Psoas muscle (tissue), 8 donors: ENCODE data around the gene PTPRB. TPM values are rescaled to one million over a fixed set of nuclear protein-coding genes. Genes with fewer than 3 reads are reported as not detected.

Experiments
- ATAC-seq, 4 donors: fragments of 200-7000 bp; cut with Tn5 transposase; one replicate each; pipeline ENCODE4 v1.9.1; 2020; ENCODE audit warnings: moderate library complexity in 3 of 4, mild to moderate bottlenecking in 2 of 4
- DNase-seq, 2 donors: peaks; one replicate each; pipeline ENCODE4 v3.0.0-alpha.2; 2020
- H3K27ac ChIP-seq: fragments of 200-600 bp; one replicate; pipeline ENCODE4 v1.8.0; 2022
- H3K27me3 ChIP-seq, 3 donors: fragments of 200-600 bp in 1 of 3; one replicate each; pipeline versions ENCODE4 v1.6.1 to v1.8.0; 2013 to 2022; ENCODE audit warnings: low read length in 2 of 3, mild to moderate bottlenecking in 2 of 3, moderate library complexity in 1 of 3; ENCODE audit not compliant: insufficient read depth in 3 of 3
- H3K36me3 ChIP-seq, 2 donors: fragments of 200-600 bp in 1 of 2; one replicate each; pipeline versions ENCODE4 v1.6.1 to v1.8.0; 2013 to 2022; ENCODE audit warnings: low read depth in 1 of 2, mild to moderate bottlenecking in 1 of 2, moderate library complexity in 1 of 2; ENCODE audit not compliant: insufficient read depth in 1 of 2
- H3K4me1 ChIP-seq: fragments of 200-600 bp; one replicate; pipeline ENCODE4 v1.8.0; 2022
- H3K4me3 ChIP-seq: fragments of 200-600 bp; one replicate; pipeline ENCODE4 v1.8.0; 2022; ENCODE audit warnings: mild to moderate bottlenecking
- H3K9me3 ChIP-seq: fragments of 200-600 bp; one replicate; pipeline ENCODE4 v1.8.0; 2022
- WGBS, 3 donors: extraction: QIAGEN DNeasy Blood & Tissue Kit; methylation state at CpG; one replicate each; pipeline versions ENCODE4 v1.1.6 to v1.1.7; 2013; 5-methylcytosine and 5-hydroxymethylcytosine counted together
- intact Hi-C, 2 donors: fragments of 100-400 bp; cut with DNase I; formaldehyde crosslinking; loops; one replicate each; pipeline versions ENCODE4 v1.11.0 to v1.14.2; 2022
- polyA plus RNA-seq, 3 donors: library from polyadenylated mRNA; stranded (reverse); fragments of 200-250 nt; gene quantifications; one replicate each; pipeline ENCODE4 v1.2.3, GENCODE V29; 2013
- total RNA-seq, 4 donors: library from RNA; stranded (reverse); fragmentation: NEBNext Ultra II Directional in 2 of 4; extraction: Animal tissue kit (Norgen Biotek cat#: 25700) in 2 of 4; gene quantifications; one replicate each; pipeline versions ENCODE4 v1.2.1 to v1.2.4, GENCODE V29; 2021 to 2023
- TF ChIP-seq, protein P1 (sequence below): fragments of 200-600 bp; IDR thresholded peaks from one replicate; pipeline ENCODE4 v1.8.0; 2022; ENCODE audit warnings: antibody characterized with exemption
- donor health status: healthy with polysubstance abuse.
- donor health status: DM: no; HTN: no; CAD: no; lungs with moderate emphysema.
- donor health status: Bipolar disorder and iron deficiency.
- donor health status: healthy.
- donor health status: DM: yes; HTN: yes; CAD: no.
- donor health status: DM: no; HTN: no; CAD: no.
- donor health status: DM: no; HTN: no; CAD: no.
- donor health status: DM: yes; HTN: yes; CAD: no.

The PTPRB gene
- total and polyA plus RNA-seq, 7 donors: 6.5 to 32.1 (median 10.9) TPM

DNA sequence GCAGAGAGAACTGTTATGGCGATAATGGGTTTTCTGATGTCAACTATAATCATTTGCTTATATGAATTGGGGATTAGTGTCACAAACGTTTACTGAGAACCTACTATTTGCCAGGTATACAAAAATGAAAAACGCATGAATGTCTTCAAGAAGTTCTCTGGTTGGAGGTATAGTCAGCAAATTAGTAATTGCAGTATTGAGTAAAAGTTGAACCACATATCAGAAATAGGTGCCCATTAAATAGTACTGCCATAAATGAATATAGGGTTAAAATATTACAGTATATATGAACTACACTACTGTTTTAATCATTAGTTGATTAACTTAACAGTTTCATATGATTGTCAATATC is 60.0 kb downstream of the PTPRB start:
- ATAC-seq (no peak), DNase-seq (no peak)
- Histone ChIP-seq H3K4me1 (no peaks in the 10 kb centered on the region), H3K4me3 (no peak overlapping the region), H3K36me3 (no peaks in the 10 kb centered on the region), H3K9me3 (no peaks in the 10 kb centered on the region), H3K27ac (no peak overlapping the region), H3K27me3 (no peaks in the 10 kb centered on the region)
- TF ChIP-seq, protein P1, sequence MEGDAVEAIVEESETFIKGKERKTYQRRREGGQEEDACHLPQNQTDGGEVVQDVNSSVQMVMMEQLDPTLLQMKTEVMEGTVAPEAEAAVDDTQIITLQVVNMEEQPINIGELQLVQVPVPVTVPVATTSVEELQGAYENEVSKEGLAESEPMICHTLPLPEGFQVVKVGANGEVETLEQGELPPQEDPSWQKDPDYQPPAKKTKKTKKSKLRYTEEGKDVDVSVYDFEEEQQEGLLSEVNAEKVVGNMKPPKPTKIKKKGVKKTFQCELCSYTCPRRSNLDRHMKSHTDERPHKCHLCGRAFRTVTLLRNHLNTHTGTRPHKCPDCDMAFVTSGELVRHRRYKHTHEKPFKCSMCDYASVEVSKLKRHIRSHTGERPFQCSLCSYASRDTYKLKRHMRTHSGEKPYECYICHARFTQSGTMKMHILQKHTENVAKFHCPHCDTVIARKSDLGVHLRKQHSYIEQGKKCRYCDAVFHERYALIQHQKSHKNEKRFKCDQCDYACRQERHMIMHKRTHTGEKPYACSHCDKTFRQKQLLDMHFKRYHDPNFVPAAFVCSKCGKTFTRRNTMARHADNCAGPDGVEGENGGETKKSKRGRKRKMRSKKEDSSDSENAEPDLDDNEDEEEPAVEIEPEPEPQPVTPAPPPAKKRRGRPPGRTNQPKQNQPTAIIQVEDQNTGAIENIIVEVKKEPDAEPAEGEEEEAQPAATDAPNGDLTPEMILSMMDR: no peak
- intact Hi-C loops: loop anchor here (2.0 to 5.0 kb wide), 4 partner anchors 675 to 698 kb away; no protein-coding TSS in a partner anchor
- 18 to 20% (median 20%) methylated on average over 3 of the region's 3 CpGs for WGBS, 3 donors

- WGBS, 3 donors: 52 to 54% (median 53%) methylated on average over 18 to 19 of the region's 19 CpGs
- intact Hi-C loops: loop anchor here (2.0 to 5.0 kb wide), 4 partner anchors 674 to 698 kb away; no protein-coding TSS in a partner anchor
- ATAC-seq (peak in 2 of 4 donors; percentile 66 to 77), DNase-seq (no peak)
- TF ChIP-seq, protein P1: peak; percentile 85
- H3K4me1 ChIP-seq: no peaks in the 10 kb centered on the region
- no peaks in the 10 kb centered on the region for H3K27me3 ChIP-seq
- no peak overlapping the region for H3K27ac ChIP-seq
- H3K36me3 ChIP-seq: no peaks in the 10 kb centered on the region
- H3K9me3 ChIP-seq: no peaks in the 10 kb centered on the region
- H3K4me3 ChIP-seq: no peak overlapping the region
Observed at GRCh38 chr12:70576341-70577282, 60.6 kb downstream of the PTPRB start.

- ATAC-seq (no peak), DNase-seq (no peak)
- Histone ChIP-seq H3K4me3 (no peak overlapping the region), H3K4me1 (no peaks in the 10 kb centered on the region), H3K27ac (no peak overlapping the region), H3K27me3 (no peaks in the 10 kb centered on the region), H3K9me3 (no peaks in the 10 kb centered on the region), H3K36me3 (no peaks in the 10 kb centered on the region)
- 34 to 56% (median 36%) methylated on average over 3 of the region's 3 CpGs for WGBS, 3 donors
- TF ChIP-seq, protein P1: no peak
- intact Hi-C loops: no loop called here
Observed at GRCh38 chr12:70571705-70572268, 65.4 kb downstream of the PTPRB start.

DNA sequence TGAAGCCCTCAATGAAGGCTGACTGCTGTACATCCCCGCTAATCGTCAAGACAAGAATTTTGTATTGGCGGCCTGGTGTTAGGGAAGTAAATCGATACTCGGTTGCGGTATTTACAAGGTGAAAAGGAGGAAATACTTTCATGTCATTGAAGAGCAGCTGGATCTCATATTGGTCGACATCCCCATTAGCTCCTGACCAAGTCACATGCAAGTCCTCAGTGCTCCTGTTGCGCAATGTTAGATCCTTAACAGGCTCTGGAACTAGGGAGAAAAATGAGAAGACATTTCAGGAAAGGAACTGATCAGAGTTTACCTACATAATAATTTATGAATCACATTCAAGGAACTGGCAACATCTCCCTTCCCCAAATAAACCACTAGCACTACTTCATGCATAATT is 66.2 kb downstream of the PTPRB start:
- ATAC-seq (no peak), DNase-seq (no peak)
- H3K27me3 ChIP-seq: no peaks in the 10 kb centered on the region
- H3K4me1 ChIP-seq: no peaks in the 10 kb centered on the region
- intact Hi-C loops: no loop called here
- TF ChIP-seq, protein P1: no peak
- no peak overlapping the region for H3K4me3 ChIP-seq
- 89 to 90% (median 89%) methylated on average over 8 of the region's 8 CpGs for WGBS, 3 donors
- H3K27ac ChIP-seq: no peak overlapping the region
- H3K36me3 ChIP-seq: no peaks in the 10 kb centered on the region
- H3K9me3 ChIP-seq: no peaks in the 10 kb centered on the region
